ENCODE data around the gene SLC36A2.

The SLC36A2 gene

GRCh38 chr5:151295791-151296477 is 51.4 kb downstream of the SLC36A2 start (continued):
- TF ChIP-seq ZNF514 (tag by site-specific recombination; IDR thresholded peaks at IDR 0.05): no peak
- no peak for TF ChIP-seq ZNF132 (tag by site-specific recombination; IDR thresholded peaks at IDR 0.05; ENCODE audit: borderline replicate concordance)
- no peak for TF ChIP-seq ZNF645 (tag by site-specific recombination; IDR thresholded peaks at IDR 0.05)
- no peak for TF ChIP-seq ZNF311 (tag by site-specific recombination; IDR thresholded peaks at IDR 0.05; ENCODE audit: borderline replicate concordance)
- TF ChIP-seq ZNF16 (tag by site-specific recombination; IDR thresholded peaks at IDR 0.05; ENCODE audit: low read depth): no peak

- no peak overlapping the region for H3K4me3 ChIP-seq (ENCODE audit: low read depth, low read length)
- H3K27ac ChIP-seq (ENCODE audit: extremely low read depth, low read depth, low read length): no peak overlapping the region
- H3K9me3 ChIP-seq (ENCODE audit: control insufficient read depth, insufficient read depth, low read depth, low read length): no peaks in the 10 kb centered on the region
- H3K4me1 ChIP-seq (ENCODE audit: control insufficient read depth, insufficient read depth, low read length): no peaks in the 10 kb centered on the region
- TF ChIP-seq ZNF426 (tag by site-specific recombination; IDR thresholded peaks at IDR 0.05) (no peak), ZBTB11 (tag by site-specific recombination; conservative IDR thresholded peaks at IDR 0.05; ENCODE audit: low read depth) (no peak), ZBTB21 (tag by site-specific recombination; IDR thresholded peaks at IDR 0.05) (no peak), ZNF10 (tag by site-specific recombination; IDR thresholded peaks at IDR 0.05) (no peak), ZNF274 (IDR thresholded peaks at IDR 0.05; ENCODE audit: low read length) (no peak), ZNF274 (tag by site-specific recombination; IDR thresholded peaks at IDR 0.05; ENCODE audit: borderline replicate concordance) (no peak), ZNF529 (tag by site-specific recombination; IDR thresholded peaks at IDR 0.05; ENCODE audit: insufficient replicate concordance) (no peak), ZNF837 (tag by site-specific recombination; IDR thresholded peaks at IDR 0.05) (no peak), ZNF785 (tag by site-specific recombination; IDR thresholded peaks at IDR 0.05) (no peak), MEIS1 (CRISPR knock-in tag; IDR thresholded peaks at IDR 0.05; ENCODE audit: borderline replicate concordance) (no peak)
- ChIA-PET POLR2A (no interaction called here), CTCF (interaction anchor here (1.5 kb wide), 1 partner anchor 10 kb away, joined by 5 read pairs; no protein-coding TSS in a partner anchor)
- H3K36me3 ChIP-seq (ENCODE audit: control insufficient read depth in 2 of 2, insufficient read depth in 1 of 2, low read length in 2 of 2): no peaks in the 10 kb centered on the region
These were observed 52.2 kb downstream of the SLC36A2 start for GRCh38 chr5:151295138-151295537.

GRCh38 chr5:151293624-151294023 is 53.7 kb downstream of the SLC36A2 start:
- no peaks in the 10 kb centered on the region for H3K9me3 ChIP-seq (ENCODE audit: control insufficient read depth, insufficient read depth, low read depth, low read length)
- no peaks in the 10 kb centered on the region for H3K4me1 ChIP-seq (ENCODE audit: control insufficient read depth, insufficient read depth, low read length)
- H3K27ac ChIP-seq (ENCODE audit: extremely low read depth, low read depth, low read length): no peak overlapping the region
- H3K36me3 ChIP-seq (ENCODE audit: control insufficient read depth in 2 of 2, insufficient read depth in 1 of 2, low read length in 2 of 2): no peaks in the 10 kb centered on the region
- no peak overlapping the region for H3K4me3 ChIP-seq (ENCODE audit: low read depth, low read length)
- POLR2A ChIA-PET: no interaction called here
- CTCF ChIA-PET: interaction anchor here (0.5 kb wide), 1 partner anchor 174 kb away, joined by 4 read pairs; no protein-coding TSS in a partner anchor
- TF ChIP-seq ATF2 (tag by site-specific recombination; IDR thresholded peaks at IDR 0.05; ENCODE audit: low read depth) (no peak), ZNF211 (tag by site-specific recombination; IDR thresholded peaks at IDR 0.05; ENCODE audit: low read depth) (no peak), YY1 (tag by site-specific recombination; IDR thresholded peaks at IDR 0.05) (no peak), MEIS1 (CRISPR knock-in tag; IDR thresholded peaks at IDR 0.05; ENCODE audit: borderline replicate concordance) (no peak), ZBTB26 (tag by site-specific recombination; optimal IDR thresholded peaks at IDR 0.05) (no peak), ZNF157 (tag by site-specific recombination; IDR thresholded peaks at IDR 0.05) (no peak), ZNF777 (tag by site-specific recombination; IDR thresholded peaks at IDR 0.05; ENCODE audit: borderline replicate concordance) (no peak), ZNF658 (tag by site-specific recombination; IDR thresholded peaks at IDR 0.05) (no peak), REPIN1 (tag by site-specific recombination; IDR thresholded peaks at IDR 0.05; ENCODE audit: low read depth) (no peak), ZNF548 (tag by site-specific recombination; IDR thresholded peaks at IDR 0.05) (no peak), HOXC10 (CRISPR knock-in tag; IDR thresholded peaks at IDR 0.05) (no peak), ZNF214 (tag by site-specific recombination; IDR thresholded peaks at IDR 0.05; ENCODE audit: borderline replicate concordance) (no peak), ZNF701 (tag by site-specific recombination; IDR thresholded peaks at IDR 0.05) (no peak)

Measured in HEK293 (cell line).